Esophagus muscularis mucosa (tissue), 4 donors: ENCODE results near the gene ZSWIM1. TPM values are rescaled to one million over a fixed set of nuclear protein-coding genes. Genes with fewer than 3 reads are reported as not detected.

Experiments used
- DNase-seq: peaks from one replicate; pipeline ENCODE4 v3.0.0-alpha.2; 2017; ENCODE audit errors: extremely low spot score
- H3K27ac ChIP-seq, 4 donors: fragments of 200-600 bp; sonication (generic); replicated peaks in 1 of 4; 1 replicate in 3 of 4; 2 replicates in 1 of 4; pipeline ENCODE4 v1.5.1; 2016 to 2019; ENCODE audit warnings: mild to moderate bottlenecking in 1 of 4
- H3K27me3 ChIP-seq, 4 donors: fragments of 200-600 bp; sonication (generic); one replicate each; pipeline versions ENCODE4 v1.5.1 to v1.6.0; 2016 to 2019
- H3K36me3 ChIP-seq, 4 donors: fragments of 200-600 bp; sonication (generic); one replicate each; pipeline ENCODE4 v1.5.1; 2016 to 2019
- H3K4me1 ChIP-seq, 4 donors: fragments of 200-600 bp; sonication (generic); one replicate each; pipeline ENCODE4 v1.5.1; 2016 to 2019
- H3K4me3 ChIP-seq, 4 donors: fragments of 200-600 bp; sonication (generic); 1 replicate in 2 of 4; 2 replicates in 2 of 4; pipeline ENCODE4 v1.5.1; 2016 to 2019; ENCODE audit warnings: mild to moderate bottlenecking in 4 of 4, moderate library complexity in 1 of 4
- H3K9me3 ChIP-seq, 4 donors: fragments of 200-600 bp; sonication (generic); 1 replicate in 3 of 4; 2 replicates in 1 of 4; pipeline ENCODE4 v1.5.1; 2016 to 2019
- EP300 ChIP-seq: sonication (generic); formaldehyde crosslinking; IDR thresholded peaks from one replicate; pipeline ENCODE4 v1.6.1; 2017; ENCODE audit warnings: antibody characterized with exemption
- POLR2A ChIP-seq: fragments of 450-650 bp; IDR thresholded peaks from one replicate; pipeline ENCODE4 v1.6.1; 2017; ENCODE audit warnings: antibody characterized with exemption, moderate library complexity, mild to moderate bottlenecking, low read depth
- POLR2AphosphoS5 ChIP-seq, 2 donors: sonication (generic); formaldehyde crosslinking; IDR thresholded peaks; one replicate each; pipeline ENCODE4 v1.6.1; 2017; ENCODE audit warnings: antibody characterized with exemption in 2 of 2
- WGBS: methylation state at CpG from one replicate; pipeline ENCODE4 v1.1.5; 2018; 5-methylcytosine and 5-hydroxymethylcytosine counted together
- intact Hi-C: fragments of 100-400 bp; cut with DNase I; formaldehyde crosslinking; loops from one replicate; pipeline ENCODE4 v1.15.1; 2023
- total RNA-seq, 4 donors: library from RNA; depleted of rRNA; stranded (reverse); fragments of >200 nt; gene quantifications; one replicate each; pipeline versions ENCODE4 v1.1.0 to v1.2.1, GENCODE V29; 2016
- TF ChIP-seq, protein P1 (sequence below), 3 experiments: fragments of 200-600 bp in 2 of 3; fragments of 450-650 bp in 1 of 3; sonication (generic) in 2 of 3; IDR thresholded peaks; one replicate each; pipeline ENCODE4 v1.5.1; 2017 to 2019; ENCODE audit warnings: antibody characterized with exemption in 3 of 3, mild to moderate bottlenecking in 2 of 3, moderate library complexity in 1 of 3

The ZSWIM1 gene
- total RNA-seq, 4 donors from 2014 or later: 7.1 to 13.5 (median 9.2) TPM

- Histone ChIP-seq H3K27me3 (no peaks in the 10 kb centered on the region), H3K9me3 (no peaks in the 10 kb centered on the region), H3K4me3 (no peak overlapping the region), H3K36me3 (peaks cover 32 to 96% (median 78%) of the 10 kb centered on the region in 4 donors), H3K27ac (peak overlapping the region; percentile 50 to 70 (median 65)), H3K4me1 (peaks cover 22 to 65% (median 46%) of the 10 kb centered on the region in 4 donors)
- TF ChIP-seq POLR2AphosphoS5 (IDR thresholded peaks at IDR 0.05) (no peak), EP300 (no peak), POLR2A (no peak)
- TF ChIP-seq, protein P1, sequence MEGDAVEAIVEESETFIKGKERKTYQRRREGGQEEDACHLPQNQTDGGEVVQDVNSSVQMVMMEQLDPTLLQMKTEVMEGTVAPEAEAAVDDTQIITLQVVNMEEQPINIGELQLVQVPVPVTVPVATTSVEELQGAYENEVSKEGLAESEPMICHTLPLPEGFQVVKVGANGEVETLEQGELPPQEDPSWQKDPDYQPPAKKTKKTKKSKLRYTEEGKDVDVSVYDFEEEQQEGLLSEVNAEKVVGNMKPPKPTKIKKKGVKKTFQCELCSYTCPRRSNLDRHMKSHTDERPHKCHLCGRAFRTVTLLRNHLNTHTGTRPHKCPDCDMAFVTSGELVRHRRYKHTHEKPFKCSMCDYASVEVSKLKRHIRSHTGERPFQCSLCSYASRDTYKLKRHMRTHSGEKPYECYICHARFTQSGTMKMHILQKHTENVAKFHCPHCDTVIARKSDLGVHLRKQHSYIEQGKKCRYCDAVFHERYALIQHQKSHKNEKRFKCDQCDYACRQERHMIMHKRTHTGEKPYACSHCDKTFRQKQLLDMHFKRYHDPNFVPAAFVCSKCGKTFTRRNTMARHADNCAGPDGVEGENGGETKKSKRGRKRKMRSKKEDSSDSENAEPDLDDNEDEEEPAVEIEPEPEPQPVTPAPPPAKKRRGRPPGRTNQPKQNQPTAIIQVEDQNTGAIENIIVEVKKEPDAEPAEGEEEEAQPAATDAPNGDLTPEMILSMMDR (IDR thresholded peaks at IDR 0.05): no peak
- no peak for DNase-seq
- 85% methylated on average over 9 of the region's 10 CpGs for WGBS
- intact Hi-C loops: no loop called here
Observed at GRCh38 chr20:45841407-45842129, 39.5 kb upstream of the ZSWIM1 start.

DNA sequence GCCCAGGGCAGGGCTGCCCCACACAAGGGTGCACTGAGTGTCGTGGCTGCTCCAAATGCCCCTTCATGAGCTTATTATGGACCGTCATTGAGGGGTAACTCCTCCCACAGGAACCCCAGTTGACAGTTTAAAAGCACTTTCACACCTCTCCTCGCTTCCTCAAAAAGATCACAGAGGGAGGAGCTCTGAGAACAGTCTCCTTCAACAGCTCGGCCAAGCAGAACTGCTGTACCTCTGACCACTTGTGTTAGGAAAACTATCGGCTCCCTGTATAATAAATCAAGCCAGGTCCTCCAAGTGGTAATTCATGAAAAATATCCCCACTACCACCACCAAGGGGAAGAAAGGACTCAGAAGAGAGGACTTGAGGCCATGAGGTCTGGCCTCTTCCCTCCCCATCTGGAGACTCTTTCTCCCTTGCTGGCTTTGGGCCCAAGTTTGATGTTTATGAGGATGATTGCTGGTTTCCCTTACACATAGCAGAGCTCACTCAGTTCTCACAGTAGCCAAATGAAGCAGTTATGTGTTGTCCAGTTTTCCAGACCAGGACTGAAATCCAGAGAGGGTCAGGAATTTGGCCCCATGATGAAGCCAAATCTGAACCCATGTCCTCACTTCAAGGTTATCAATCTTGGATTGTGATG lies 38.7 kb upstream of the ZSWIM1 start:
- Histone ChIP-seq H3K9me3 (no peaks in the 10 kb centered on the region), H3K4me1 (peaks cover 18 to 57% (median 39%) of the 10 kb centered on the region in 4 donors), H3K27me3 (no peaks in the 10 kb centered on the region), H3K4me3 (no peak overlapping the region), H3K36me3 (peaks cover 39 to 97% (median 81%) of the 10 kb centered on the region in 4 donors), H3K27ac (peak overlapping the region; percentile 50 to 70 (median 65))
- no peak for DNase-seq
- intact Hi-C loops: no loop called here
- WGBS: 21% methylated on average over 3 of the region's 5 CpGs
- TF ChIP-seq, protein P1 (IDR thresholded peaks at IDR 0.05): no peak
- TF ChIP-seq EP300 (no peak), POLR2AphosphoS5 (IDR thresholded peaks at IDR 0.05) (no peak), POLR2A (no peak)

DNA sequence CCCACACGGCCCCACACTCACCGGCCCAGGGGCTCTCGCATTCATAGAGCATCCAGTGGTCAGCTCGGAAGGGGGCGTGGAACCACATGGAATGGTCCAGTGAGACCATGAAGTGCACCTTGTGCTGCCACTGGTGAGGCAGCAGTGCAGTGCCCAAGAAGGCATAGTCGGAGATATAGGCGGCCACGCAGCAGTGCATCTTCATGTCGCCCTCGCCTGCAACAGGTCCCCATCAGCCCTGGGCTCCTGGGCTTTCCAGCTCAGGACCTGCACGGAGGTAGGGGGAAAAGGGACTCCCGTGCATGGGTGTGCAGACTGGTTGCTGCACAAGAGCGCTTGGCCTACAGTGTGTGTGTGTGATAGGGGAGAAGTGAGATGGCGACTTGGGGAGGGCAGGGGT lies 37.5 kb upstream of the ZSWIM1 start:
- intact Hi-C loops: no loop called here
- peak overlapping the region; percentile 50 to 70 (median 65) for H3K27ac ChIP-seq

DNA sequence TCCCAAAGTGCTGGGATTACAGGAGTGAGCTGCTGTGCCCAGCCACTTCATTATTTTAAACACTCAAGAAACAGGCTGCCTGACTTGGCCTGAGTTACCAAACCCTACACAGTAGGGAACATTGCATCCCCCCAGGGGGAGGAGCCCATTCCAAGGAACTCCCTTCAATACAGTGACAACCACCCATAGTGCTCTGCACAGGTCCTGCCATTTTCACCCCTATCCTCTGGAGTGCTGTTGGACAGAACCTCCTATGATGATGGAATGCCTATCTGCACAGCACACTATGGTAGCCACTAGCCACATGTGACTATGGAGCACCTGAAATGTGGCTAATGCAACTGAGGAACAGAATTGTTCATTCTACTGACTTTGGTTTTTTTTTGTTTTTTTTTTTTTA lies 35.6 kb upstream of the ZSWIM1 start:
- intact Hi-C loops: no loop called here
- H3K27ac ChIP-seq: peak overlapping the region in 1 of 4 donors; percentile 3
- H3K36me3 ChIP-seq: peaks cover 37 to 86% (median 79%) of the 10 kb centered on the region in 4 donors
- peaks cover 18 to 48% (median 36%) of the 10 kb centered on the region in 4 donors for H3K4me1 ChIP-seq
- no peaks in the 10 kb centered on the region for H3K27me3 ChIP-seq
- H3K9me3 ChIP-seq: no peaks in the 10 kb centered on the region
- TF ChIP-seq, protein P1 (IDR thresholded peaks at IDR 0.05): no peak
- TF ChIP-seq EP300: no peak
- TF ChIP-seq POLR2AphosphoS5 (IDR thresholded peaks at IDR 0.05): no peak
- TF ChIP-seq POLR2A: no peak
- no peak for DNase-seq
- no peak overlapping the region for H3K4me3 ChIP-seq

More for the DNA sequence above, 37.5 kb upstream of the ZSWIM1 start:
- Histone ChIP-seq H3K9me3 (no peaks in the 10 kb centered on the region), H3K36me3 (peaks cover 39 to 98% (median 87%) of the 10 kb centered on the region in 4 donors), H3K4me3 (no peak overlapping the region), H3K4me1 (peaks cover 18 to 55% (median 37%) of the 10 kb centered on the region in 4 donors), H3K27me3 (no peaks in the 10 kb centered on the region)
- DNase-seq: no peak
- TF ChIP-seq POLR2AphosphoS5 (IDR thresholded peaks at IDR 0.05): no peak
- no peak for TF ChIP-seq EP300
- TF ChIP-seq POLR2A: no peak
- TF ChIP-seq, protein P1 (IDR thresholded peaks at IDR 0.05): no peak
- 95% methylated on average over 11 of the region's 14 CpGs for WGBS
